OCI-LY3 (cell line): ENCODE results near the gene ACACA.

Experiments used
- H2AFZ ChIP-seq: fragments of 200-600, 300-600 bp; shearing (Covaris generic); 2 replicates; pipeline ENCODE4 v1.6.0; 2014; ENCODE audit warnings: antibody characterized with exemption, low read depth, low read length
- H3K27ac ChIP-seq: fragments of 200-600, 300-600 bp; sonication (generic); 2 replicates; pipeline ENCODE4 v1.5.1; 2014; ENCODE audit warnings: mild to moderate bottlenecking, low read length, moderate library complexity, mixed read lengths
- H3K27me3 ChIP-seq: fragments of 200-600, 300-600 bp; sonication (generic); 2 replicates; pipeline ENCODE4 v1.6.1; 2014; ENCODE audit warnings: low read depth, low read length, mixed read lengths
- H3K36me3 ChIP-seq: fragments of 200-600, 300-600 bp; sonication (generic); replicated peaks from 2 replicates; pipeline ENCODE3; 2014; ENCODE audit warnings: low read depth, low read length, mixed read lengths
- H3K4me1 ChIP-seq: fragments of 300-600, 200-600 bp; sonication (generic); 2 replicates; pipeline ENCODE4 v1.6.1; 2014; ENCODE audit warnings: low read length, mixed read lengths
- H3K4me2 ChIP-seq: fragments of 200-600, 300-600 bp; sonication (generic); 2 replicates; pipeline ENCODE4 v1.6.1; 2014; ENCODE audit warnings: low read length, mixed read lengths
- H3K4me3 ChIP-seq: fragments of 300-600, 200-600 bp; sonication (generic); 2 replicates; pipeline ENCODE4 v1.5.1; 2014; ENCODE audit warnings: antibody characterized with exemption, mild to moderate bottlenecking, low read length, moderate library complexity
- H3K79me2 ChIP-seq: fragments of 300-600, 200-600 bp; shearing (Covaris generic); 2 replicates; pipeline ENCODE4 v1.6.1; 2014; ENCODE audit warnings: mild to moderate bottlenecking, low read length, mixed read lengths
- H3K9ac ChIP-seq: fragments of 300-600, 200-600 bp; shearing (Covaris generic); 2 replicates; pipeline ENCODE4 v1.6.0; 2014; ENCODE audit warnings: mild to moderate bottlenecking, low read length, moderate library complexity
- H3K9me3 ChIP-seq: fragments of 200-600, 300-600 bp; shearing (Covaris generic); 2 replicates; pipeline ENCODE4 v1.6.1; 2014; ENCODE audit warnings: low read length, mixed read lengths; ENCODE audit not compliant: insufficient read depth
- H4K20me1 ChIP-seq: fragments of 200-600, 300-600 bp; sonication (generic); 2 replicates; pipeline ENCODE4 v1.6.1; 2016; ENCODE audit warnings: low read length, mixed read lengths; ENCODE audit not compliant: insufficient read depth
- EZH2phosphoT487 ChIP-seq: fragments of 200-600 bp; shearing (Covaris generic); IDR thresholded peaks from 2 replicates; pipeline ENCODE4 v1.6.1; 2018; ENCODE audit warnings: antibody characterized with exemption, mixed run types, low read depth
- TF ChIP-seq, protein P1 (sequence below): fragments of 200-600, 300-600 bp; sonication (generic); IDR thresholded peaks from 2 replicates; pipeline ENCODE4 v1.5.1; 2014; ENCODE audit warnings: antibody characterized with exemption, low read length, low read depth

Gene ACACA

DNA sequence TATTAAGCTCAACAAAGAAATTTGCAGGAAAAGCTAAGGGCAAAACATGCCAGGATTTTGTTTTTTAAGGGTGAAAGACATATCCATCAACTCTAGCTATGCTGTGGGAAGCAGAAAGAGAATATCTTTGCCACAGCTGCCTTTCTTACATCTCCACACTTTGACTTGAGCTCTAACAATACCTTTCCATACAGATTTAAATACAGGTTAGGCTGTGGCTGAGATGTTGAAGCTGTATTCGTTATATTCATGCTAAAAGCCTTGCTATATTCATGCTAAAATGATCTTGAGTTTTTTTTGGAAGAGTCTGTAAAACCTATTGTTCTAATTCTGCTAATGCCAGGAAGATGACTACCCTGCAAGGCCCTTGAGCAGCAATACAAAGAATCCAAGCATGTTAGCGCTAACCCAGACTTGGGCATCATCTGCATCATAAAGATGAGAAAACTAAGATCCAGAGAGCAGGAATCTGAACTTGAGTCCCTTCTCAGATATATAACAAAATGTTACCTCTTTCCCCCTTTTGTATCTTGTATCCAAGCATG is 235.7 kb downstream of the ACACA start:
- Histone ChIP-seq H2AFZ (no peak overlapping the region), H4K20me1 (no peaks in the 10 kb centered on the region), H3K4me3 (no peak overlapping the region), H3K27me3 (no peaks in the 10 kb centered on the region), H3K4me2 (no peak overlapping the region), H3K9ac (no peak overlapping the region), H3K4me1 (no peaks in the 10 kb centered on the region), H3K36me3 (peaks cover 8% of the 10 kb centered on the region), H3K79me2 (no peaks in the 10 kb centered on the region), H3K27ac (no peak overlapping the region), H3K9me3 (no peaks in the 10 kb centered on the region)
- TF ChIP-seq, protein P1, sequence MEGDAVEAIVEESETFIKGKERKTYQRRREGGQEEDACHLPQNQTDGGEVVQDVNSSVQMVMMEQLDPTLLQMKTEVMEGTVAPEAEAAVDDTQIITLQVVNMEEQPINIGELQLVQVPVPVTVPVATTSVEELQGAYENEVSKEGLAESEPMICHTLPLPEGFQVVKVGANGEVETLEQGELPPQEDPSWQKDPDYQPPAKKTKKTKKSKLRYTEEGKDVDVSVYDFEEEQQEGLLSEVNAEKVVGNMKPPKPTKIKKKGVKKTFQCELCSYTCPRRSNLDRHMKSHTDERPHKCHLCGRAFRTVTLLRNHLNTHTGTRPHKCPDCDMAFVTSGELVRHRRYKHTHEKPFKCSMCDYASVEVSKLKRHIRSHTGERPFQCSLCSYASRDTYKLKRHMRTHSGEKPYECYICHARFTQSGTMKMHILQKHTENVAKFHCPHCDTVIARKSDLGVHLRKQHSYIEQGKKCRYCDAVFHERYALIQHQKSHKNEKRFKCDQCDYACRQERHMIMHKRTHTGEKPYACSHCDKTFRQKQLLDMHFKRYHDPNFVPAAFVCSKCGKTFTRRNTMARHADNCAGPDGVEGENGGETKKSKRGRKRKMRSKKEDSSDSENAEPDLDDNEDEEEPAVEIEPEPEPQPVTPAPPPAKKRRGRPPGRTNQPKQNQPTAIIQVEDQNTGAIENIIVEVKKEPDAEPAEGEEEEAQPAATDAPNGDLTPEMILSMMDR: no peak
- TF ChIP-seq EZH2phosphoT487: no peak

DNA sequence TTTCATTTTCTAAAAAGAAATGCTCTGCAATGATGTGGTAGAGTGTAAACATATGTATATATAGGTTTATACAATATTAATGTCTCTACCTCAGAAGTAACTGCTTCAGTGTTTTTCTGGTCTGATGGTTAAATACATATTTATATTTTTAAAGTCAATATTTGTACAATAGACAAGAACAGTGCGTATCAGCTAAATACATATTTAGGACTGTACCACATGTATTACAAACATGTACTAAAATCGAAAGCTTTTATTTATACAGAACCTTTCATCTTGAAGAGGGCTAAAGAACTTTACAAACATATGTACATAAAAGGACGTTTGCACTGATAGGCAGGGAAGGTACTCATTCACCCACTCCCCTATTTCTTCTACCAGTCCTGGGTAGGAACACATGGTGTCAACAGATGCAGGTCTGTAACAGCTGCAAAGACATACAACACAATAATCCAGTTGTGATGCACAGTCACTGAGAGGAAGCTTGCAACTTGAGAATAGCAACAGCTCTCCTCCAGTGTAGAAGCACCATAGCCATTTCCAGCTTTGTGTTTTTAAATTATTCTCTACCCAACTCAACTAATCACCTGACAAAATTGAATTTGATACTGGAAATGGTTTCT is 237.8 kb downstream of the ACACA start:
- H3K9me3 ChIP-seq: no peaks in the 10 kb centered on the region
- no peak overlapping the region for H3K9ac ChIP-seq
- H3K27me3 ChIP-seq: no peaks in the 10 kb centered on the region
- H3K4me2 ChIP-seq: no peak overlapping the region
- H3K36me3 ChIP-seq: peaks cover 5% of the 10 kb centered on the region
- H2AFZ ChIP-seq: no peak overlapping the region
- H3K4me1 ChIP-seq: no peaks in the 10 kb centered on the region
- H3K27ac ChIP-seq: no peak overlapping the region
- H3K79me2 ChIP-seq: no peaks in the 10 kb centered on the region
- TF ChIP-seq, protein P1: no peak
- no peak for TF ChIP-seq EZH2phosphoT487
- H4K20me1 ChIP-seq: no peaks in the 10 kb centered on the region
- no peak overlapping the region for H3K4me3 ChIP-seq

DNA sequence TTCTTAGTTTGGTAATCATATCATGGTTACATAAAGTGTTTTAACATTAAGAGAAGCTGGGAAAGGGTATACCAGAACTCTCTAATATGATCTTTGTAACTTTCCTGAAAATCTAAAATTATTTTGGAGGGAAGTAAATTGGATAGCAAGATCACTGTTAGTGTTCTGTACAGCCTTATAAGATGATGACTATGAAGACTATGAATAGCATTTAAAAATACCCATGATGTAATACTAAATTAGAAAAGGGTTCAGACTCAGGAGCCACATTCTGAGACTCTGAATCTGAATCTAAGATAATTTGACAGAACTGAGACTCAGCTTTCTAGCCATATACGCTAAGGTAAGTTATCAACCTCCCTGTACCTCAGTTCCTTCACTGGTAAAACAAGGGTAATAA is 238.9 kb downstream of the ACACA start:
- TF ChIP-seq, protein P1: no peak
- TF ChIP-seq EZH2phosphoT487: no peak
- H3K9me3 ChIP-seq: no peaks in the 10 kb centered on the region
- no peak overlapping the region for H3K27ac ChIP-seq
- no peaks in the 10 kb centered on the region for H4K20me1 ChIP-seq
- no peak overlapping the region for H3K4me3 ChIP-seq
- no peak overlapping the region for H3K4me2 ChIP-seq
- no peak overlapping the region for H3K9ac ChIP-seq
- H3K79me2 ChIP-seq: no peaks in the 10 kb centered on the region
- H3K36me3 ChIP-seq: peaks cover 7% of the 10 kb centered on the region
- H3K4me1 ChIP-seq: no peaks in the 10 kb centered on the region
- no peaks in the 10 kb centered on the region for H3K27me3 ChIP-seq
- no peak overlapping the region for H2AFZ ChIP-seq

DNA sequence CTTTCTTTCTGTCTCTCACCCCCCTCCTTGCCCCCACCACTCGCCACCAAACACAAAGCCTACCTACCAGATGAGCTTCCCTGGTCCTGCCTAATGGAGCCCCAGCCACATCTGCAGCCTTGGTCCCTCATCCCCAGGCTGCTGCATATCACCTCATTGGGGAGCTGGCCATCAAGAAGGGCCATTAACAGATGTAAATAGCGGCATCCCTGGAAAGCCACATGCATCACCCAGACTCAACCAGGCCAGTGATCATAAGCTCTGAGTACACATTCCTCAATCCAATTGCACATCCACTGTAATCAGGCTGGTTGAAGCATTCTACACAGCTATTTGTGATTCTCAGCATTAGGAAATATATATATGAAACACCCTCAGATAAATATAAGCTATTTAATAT is 242.6 kb downstream of the ACACA start:
- H3K4me2 ChIP-seq: no peak overlapping the region
- no peak overlapping the region for H3K4me3 ChIP-seq
- H2AFZ ChIP-seq: no peak overlapping the region
- TF ChIP-seq EZH2phosphoT487: no peak
- TF ChIP-seq, protein P1: no peak
- no peak overlapping the region for H3K9ac ChIP-seq
- H3K27ac ChIP-seq: no peak overlapping the region
- H3K36me3 ChIP-seq: peaks cover 13% of the 10 kb centered on the region
- no peaks in the 10 kb centered on the region for H3K79me2 ChIP-seq
- no peaks in the 10 kb centered on the region for H3K27me3 ChIP-seq
- no peaks in the 10 kb centered on the region for H4K20me1 ChIP-seq
- H3K4me1 ChIP-seq: no peaks in the 10 kb centered on the region
- H3K9me3 ChIP-seq: no peaks in the 10 kb centered on the region
